Naive thymus-derived CD4-positive, alpha-beta T cell (primary cell): ENCODE results near the gene SPAG7. TPM values are rescaled to one million over a fixed set of nuclear protein-coding genes. Genes with fewer than 3 reads are reported as not detected.
A peak's percentile ranks its signal among the peaks of the same experiment; 100 is the strongest.

ENCODE experiments used
- ATAC-seq: fragments of 150-1000 bp; cut with Tn5 transposase; 2 replicates; pipeline ENCODE4 v1.10.0; 2021; ENCODE audit warnings: mild to moderate bottlenecking, moderate library complexity
- CTCF ChIA-PET: fragments of 350-600 bp; sonication (Branson Sonifier 250); formaldehyde crosslinking; loops from one replicate; lab custom pipeline; 2021; ENCODE audit warnings: antibody characterized with exemption; lab: Charles Lee
- POLR2A ChIA-PET: fragments of 350-600 bp; sonication (Branson Sonifier 250); formaldehyde crosslinking; loops from one replicate; lab custom pipeline; 2021; ENCODE audit warnings: antibody characterized with exemption, inconsistent platforms; lab: Charles Lee
- DNase-seq, 9 donors: peaks; one replicate each; pipeline versions ENCODE4 v3.0.0 to v3.0.0-alpha.2; 2020 to 2022; ENCODE audit warnings: mixed read lengths in 1 of 9
- H3K27ac ChIP-seq: one replicate; pipeline ENCODE4 v1.7.0; 2013; ENCODE audit warnings: mild to moderate bottlenecking, low read depth, low read length, moderate library complexity
- H3K27me3 ChIP-seq, 2 donors: one replicate each; pipeline ENCODE4 v1.7.0; 2013; ENCODE audit warnings: low read length in 2 of 2, mild to moderate bottlenecking in 2 of 2, moderate library complexity in 2 of 2; ENCODE audit not compliant: control insufficient read depth in 2 of 2, insufficient read depth in 2 of 2
- H3K36me3 ChIP-seq, 3 experiments: 1 replicate in 2 of 3; 2 replicates in 1 of 3; pipeline ENCODE4 v1.7.0; 2013; ENCODE audit warnings: low read length in 3 of 3, mild to moderate bottlenecking in 3 of 3, moderate library complexity in 1 of 3; ENCODE audit not compliant: insufficient read depth in 3 of 3, control insufficient read depth in 2 of 3
- H3K4me1 ChIP-seq, 2 donors: one replicate each; pipeline ENCODE4 v1.7.0; 2013; ENCODE audit warnings: low read length in 2 of 2, mild to moderate bottlenecking in 2 of 2, moderate library complexity in 1 of 2; ENCODE audit not compliant: control insufficient read depth in 2 of 2, insufficient read depth in 2 of 2
- H3K4me3 ChIP-seq: 2 replicates; pipeline ENCODE4 v1.7.0; 2013; ENCODE audit warnings: mild to moderate bottlenecking, low read length
- H3K9me3 ChIP-seq, 3 experiments: 1 replicate in 2 of 3; 2 replicates in 1 of 3; pipeline ENCODE4 v1.7.0; 2013; ENCODE audit warnings: low read length in 3 of 3; ENCODE audit not compliant: control insufficient read depth in 2 of 3
- H3K27ac Mint-ChIP-seq, 9 donors: one replicate each; pipeline ENCODE4 v1.8.0; 2020 to 2022; ENCODE audit warnings: mixed read lengths in 9 of 9, mild to moderate bottlenecking in 8 of 9, moderate library complexity in 5 of 9, inconsistent platforms in 2 of 9
- H3K27me3 Mint-ChIP-seq, 5 donors: one replicate each; pipeline ENCODE4 v1.8.0; 2021 to 2022; ENCODE audit warnings: mixed read lengths in 5 of 5, mild to moderate bottlenecking in 1 of 5
- H3K36me3 Mint-ChIP-seq, 5 donors: one replicate each; pipeline ENCODE4 v1.8.0; 2020 to 2022; ENCODE audit warnings: mixed read lengths in 5 of 5, mild to moderate bottlenecking in 3 of 5, inconsistent platforms in 1 of 5
- H3K4me1 Mint-ChIP-seq, 7 donors: one replicate each; pipeline ENCODE4 v1.8.0; 2020 to 2022; ENCODE audit warnings: mixed read lengths in 7 of 7, mild to moderate bottlenecking in 3 of 7, inconsistent platforms in 1 of 7
- H3K4me3 Mint-ChIP-seq, 10 donors: one replicate each; pipeline ENCODE4 v1.8.0; 2020 to 2022; ENCODE audit warnings: mild to moderate bottlenecking in 10 of 10, mixed read lengths in 10 of 10, moderate library complexity in 6 of 10, inconsistent platforms in 2 of 10
- H3K9me3 Mint-ChIP-seq, 11 donors: one replicate each; pipeline ENCODE4 v1.8.0; 2020 to 2022; ENCODE audit warnings: mixed read lengths in 11 of 11, mild to moderate bottlenecking in 4 of 11, inconsistent platforms in 1 of 11, moderate library complexity in 1 of 11
- intact Hi-C, 2 donors: fragments of 100-400 bp; cut with micrococcal nuclease; formaldehyde crosslinking; loops; one replicate each; pipeline ENCODE4 v1.15.1; 2023
- polyA plus RNA-seq, 2 donors: library from polyadenylated mRNA; unstranded; fragments of 300-500 nt; fragmentation: Illumina TruSeq; gene quantifications; one replicate each; pipeline ENCODE4 v1.2.3, GENCODE V29; 2021
- total RNA-seq, 6 experiments: library from RNA in 5 of 6; stranded (reverse) in 5 of 6; gene quantifications; 1 replicate in 5 of 6; 2 replicates in 1 of 6; pipeline ENCODE4 v1.2.3 and lab custom pipeline; 2021 to 2026

Gene SPAG7
- total and polyA plus RNA-seq, 7 experiments from 2014 or later = 41.6 to 119 (median 48.1) TPM

DNA sequence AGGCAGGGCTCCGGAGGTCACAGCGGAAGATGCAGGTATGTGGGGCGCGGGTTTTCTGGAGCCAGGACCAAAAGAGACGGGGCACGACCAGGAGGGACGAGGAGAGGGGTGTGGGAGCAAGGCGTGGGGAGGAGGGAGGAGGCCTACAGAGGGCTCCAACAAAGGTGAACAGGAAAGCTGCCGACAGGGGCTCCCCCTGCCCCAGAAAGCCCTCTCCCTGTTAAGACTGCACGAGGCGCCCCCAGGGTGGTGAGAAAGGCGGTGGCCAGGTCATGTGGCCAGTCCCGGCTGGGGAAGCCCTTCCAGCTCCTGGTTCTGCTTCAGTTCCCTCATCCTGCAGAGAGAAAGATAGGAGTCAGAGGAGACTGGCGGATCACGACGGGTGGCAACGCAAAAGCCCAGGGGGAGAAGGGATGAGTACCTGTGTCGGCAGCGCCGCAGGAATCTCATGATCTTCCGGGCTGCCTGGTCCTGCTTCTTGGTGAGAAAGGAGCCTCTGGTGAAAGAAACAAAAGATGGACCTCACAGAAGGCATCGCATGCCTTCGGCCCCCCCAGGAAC, 949 bp upstream of the SPAG7 start:
- no peak overlapping the region for H3K4me3 Mint-ChIP-seq

GRCh38 chr17:4966844-4967538, 626 bp downstream of the SPAG7 start:
- POLR2A ChIA-PET = interaction anchor here (0.7 to 10.3 kb wide), 24 partner anchors 10 to 601 kb away, joined by 3 to 278 read pairs (median 4); partner anchors contain the start of genes C17orf107, CAMTA2, CHRNE and ENO3
- Mint-ChIP-seq H3K36me3 (peaks cover 3 to 35% (median 10%) of the 10 kb centered on the region in 5 donors), H3K4me1 (peaks cover 15 to 32% (median 24%) of the 10 kb centered on the region in 7 donors), H3K27me3 (no peaks in the 10 kb centered on the region), H3K27ac (peak overlapping the region in 3 of 9 donors; percentile 72 to 90 (median 81)), H3K4me3 (no peak overlapping the region), H3K9me3 (no peaks in the 10 kb centered on the region)
- Histone ChIP-seq H3K27ac (peak overlapping the region; percentile 79), H3K36me3 (peaks cover 0 to 28% (median 1%) of the 10 kb centered on the region in 3 experiments), H3K27me3 (no peaks in the 10 kb centered on the region), H3K9me3 (no peaks in the 10 kb centered on the region), H3K4me1 (peaks cover 17 to 22% of the 10 kb centered on the region in 2 donors), H3K4me3 (peak overlapping the region; percentile 93)
- intact Hi-C loops = loop anchor here (1.0 to 5.0 kb wide), 16 partner anchors 13 to 601 kb away; partner anchors contain the start of genes ARRB2 (in 2 of the 2), CAMTA2 (in 2 of the 2), INCA1 (in 2 of the 2) and KIF1C (in 2 of the 2)
- ATAC-seq (peak; percentile 89), DNase-seq (peak in 8 of 9 donors; percentile 25 to 97 (median 95))
- CTCF ChIA-PET = interaction anchor here (0.5 to 3.1 kb wide), 14 partner anchors 9 to 1122 kb away, joined by 3 to 13 read pairs (median 5); partner anchors contain the start of genes ENO3, PFN1, RNF167 and SLC25A11

More for the DNA sequence above, 949 bp upstream of the SPAG7 start:
- CTCF ChIA-PET = interaction anchor here (0.9 to 3.1 kb wide), 4 partner anchors 12 to 93 kb away, joined by 3 to 13 read pairs (median 4); no protein-coding TSS in a partner anchor
- no peak for ATAC-seq
- peaks cover 0 to 43% (median 5%) of the 10 kb centered on the region in 3 experiments for H3K36me3 ChIP-seq
- peak overlapping the region; percentile 93 for H3K4me3 ChIP-seq
- H3K4me1 ChIP-seq = peaks cover 17 to 22% of the 10 kb centered on the region in 2 donors
- intact Hi-C loops = loop anchor here (5.0 kb wide), 2 partner anchors 144 to 601 kb away; partner anchors contain the start of genes UBE2G1 (in 1 of the 2) and ZNF232 (in 1 of the 2)
- POLR2A ChIA-PET = interaction anchor here (0.7 to 10.3 kb wide), 9 partner anchors 12 to 258 kb away, joined by 3 to 278 read pairs (median 20); partner anchors contain the start of genes ARRB2, C17orf107, CAMTA2 and ENO3
- H3K27ac ChIP-seq = peak overlapping the region; percentile 79
- no peaks in the 10 kb centered on the region for H3K9me3 ChIP-seq
- peak in 2 of 9 donors; percentile 42 to 48 for DNase-seq
- peaks cover 3 to 37% (median 9%) of the 10 kb centered on the region in 5 donors for H3K36me3 Mint-ChIP-seq
- no peak overlapping the region for H3K27ac Mint-ChIP-seq
- no peaks in the 10 kb centered on the region for H3K27me3 Mint-ChIP-seq
- peaks cover 15 to 30% (median 21%) of the 10 kb centered on the region in 7 donors for H3K4me1 Mint-ChIP-seq
- H3K9me3 Mint-ChIP-seq = peaks cover 0 to 2% (median 0%) of the 10 kb centered on the region in 11 donors
- no peaks in the 10 kb centered on the region for H3K27me3 ChIP-seq

GRCh38 chr17:4965311-4965986, 2.2 kb downstream of the SPAG7 start:
- H3K9me3 ChIP-seq = no peaks in the 10 kb centered on the region
- CTCF ChIA-PET = interaction anchor here (0.9 to 2.0 kb wide), 3 partner anchors 9 to 14 kb away, joined by 3 to 6 read pairs (median 4); partner anchors contain the start of gene ENO3
- POLR2A ChIA-PET = interaction anchor here (0.7 to 10.3 kb wide), 5 partner anchors 10 to 84 kb away, joined by 3 to 278 read pairs (median 50); partner anchors contain the start of genes CAMTA2, ENO3, PFN1 and RNF167
- peaks cover 8 to 27% (median 17%) of the 10 kb centered on the region in 7 donors for H3K4me1 Mint-ChIP-seq
- peak overlapping the region in 6 of 10 donors; percentile 10 to 45 (median 42) for H3K4me3 Mint-ChIP-seq
- DNase-seq = no peak
- H3K27ac ChIP-seq = no peak overlapping the region
- no peak overlapping the region for H3K4me3 ChIP-seq
- peaks cover 5 to 32% (median 11%) of the 10 kb centered on the region in 5 donors for H3K36me3 Mint-ChIP-seq
- peak overlapping the region in 3 of 9 donors; percentile 21 to 86 (median 48) for H3K27ac Mint-ChIP-seq
- H3K36me3 ChIP-seq = peaks cover 0 to 25% (median 0%) of the 10 kb centered on the region in 3 experiments
- no peaks in the 10 kb centered on the region for H3K9me3 Mint-ChIP-seq
- H3K27me3 ChIP-seq = no peaks in the 10 kb centered on the region
- ATAC-seq = no peak
- H3K27me3 Mint-ChIP-seq = no peaks in the 10 kb centered on the region
- H3K4me1 ChIP-seq = peaks cover 17 to 22% of the 10 kb centered on the region in 2 donors
- intact Hi-C loops = loop anchor here (5.0 kb wide), 2 partner anchors 147 to 598 kb away; partner anchors contain the start of genes UBE2G1 (in 1 of the 2) and ZNF232 (in 1 of the 2)

- Mint-ChIP-seq H3K27me3 (no peaks in the 10 kb centered on the region), H3K27ac (peak overlapping the region in 1 of 9 donors; percentile 15), H3K4me3 (no peak overlapping the region), H3K4me1 (peaks cover 0 to 24% (median 15%) of the 10 kb centered on the region in 7 donors), H3K36me3 (peaks cover 4 to 25% (median 14%) of the 10 kb centered on the region in 5 donors), H3K9me3 (no peaks in the 10 kb centered on the region)
- Histone ChIP-seq H3K9me3 (no peaks in the 10 kb centered on the region), H3K36me3 (peaks cover 0 to 20% (median 6%) of the 10 kb centered on the region in 3 experiments), H3K4me3 (no peak overlapping the region), H3K27me3 (no peaks in the 10 kb centered on the region), H3K27ac (no peak overlapping the region), H3K4me1 (peaks cover 0 to 7% of the 10 kb centered on the region in 2 donors)
- no peak for DNase-seq
- intact Hi-C loops = no loop called here
- ATAC-seq = no peak
- CTCF ChIA-PET = no interaction called here
- POLR2A ChIA-PET = interaction anchor here (1.6 kb wide), 1 partner anchor 10 kb away, joined by 4 read pairs; the partner anchor contains the start of gene ENO3
These were observed 7.2 kb downstream of the SPAG7 start for GRCh38 chr17:4960279-4960922.

DNA sequence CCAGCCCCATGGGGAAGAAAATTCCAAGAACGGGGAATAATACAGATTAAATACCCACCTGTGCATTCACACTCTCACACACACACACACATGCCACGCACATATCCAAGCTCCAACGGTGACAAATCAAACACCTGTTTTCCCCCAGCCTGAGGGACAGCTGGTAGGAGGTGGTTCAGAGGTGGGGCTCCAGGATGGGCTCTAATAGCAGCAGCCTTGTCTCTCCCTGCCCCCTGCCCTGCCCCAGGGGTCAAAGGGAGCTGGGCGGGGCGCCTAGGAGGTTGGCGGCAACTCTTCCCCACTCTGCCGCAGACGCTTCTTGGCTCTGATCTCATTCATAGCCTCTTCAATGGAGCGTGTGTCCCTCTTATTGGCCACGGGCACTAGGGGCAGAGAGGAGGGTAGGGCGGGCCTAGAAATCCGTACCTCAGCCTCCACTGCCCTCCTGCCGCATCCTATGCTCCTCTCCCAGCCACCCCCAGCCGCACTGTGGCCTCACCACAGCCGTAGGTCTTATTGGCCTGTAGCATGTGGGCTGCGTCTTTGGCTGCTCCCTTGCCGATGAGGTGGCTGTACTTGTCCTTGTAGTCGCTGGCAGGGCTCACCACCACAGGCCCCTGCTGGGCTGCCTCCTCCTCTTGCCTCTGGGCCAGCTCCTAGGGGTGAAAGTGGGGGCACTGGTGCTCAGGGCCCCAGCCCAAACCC, 8.2 kb downstream of the SPAG7 start:
- no peaks in the 10 kb centered on the region for H3K27me3 ChIP-seq
- H3K4me3 ChIP-seq = no peak overlapping the region
- Mint-ChIP-seq H3K36me3 (peaks cover 0 to 21% (median 11%) of the 10 kb centered on the region in 5 donors), H3K4me3 (no peak overlapping the region), H3K9me3 (no peaks in the 10 kb centered on the region), H3K27me3 (no peaks in the 10 kb centered on the region), H3K4me1 (peaks cover 0 to 17% (median 11%) of the 10 kb centered on the region in 7 donors), H3K27ac (peak overlapping the region in 1 of 9 donors; percentile 54)
- ATAC-seq (no peak), DNase-seq (no peak)
- CTCF ChIA-PET = no interaction called here
- peaks cover 0 to 20% (median 6%) of the 10 kb centered on the region in 3 experiments for H3K36me3 ChIP-seq
- POLR2A ChIA-PET = interaction anchor here (1.1 to 1.6 kb wide), 2 partner anchors 9 to 19 kb away, joined by 3 to 4 read pairs; partner anchors contain the start of genes ENO3, RNF167 and SLC25A11
- intact Hi-C loops = no loop called here
- no peaks in the 10 kb centered on the region for H3K9me3 ChIP-seq
- H3K27ac ChIP-seq = no peak overlapping the region
- H3K4me1 ChIP-seq = peaks cover 0 to 7% of the 10 kb centered on the region in 2 donors
